Prostate gland (tissue), 2 donors: ENCODE results near the gene GAB2. TPM values are rescaled to one million over a fixed set of nuclear protein-coding genes. Genes with fewer than 3 reads are reported as not detected.

Experiments used
- DNase-seq: peaks from one replicate; pipeline ENCODE4 v3.0.0-alpha.2; 2019; ENCODE audit warnings: low spot score
- H3K27ac ChIP-seq, 2 donors: fragments of 200-600 bp; sonication (generic); 2 replicates each; pipeline ENCODE4 v1.5.1; 2017 to 2019
- H3K27me3 ChIP-seq: fragments of 200-600 bp; sonication (generic); replicated peaks from 2 replicates; pipeline ENCODE4 v1.5.1; 2019; ENCODE audit not compliant: insufficient read depth
- H3K36me3 ChIP-seq, 2 donors: fragments of 200-600 bp; sonication (generic); 1 replicate in 1 of 2; 2 replicates in 1 of 2; pipeline versions ENCODE4 v1.5.1 to v1.8.1; 2017 to 2019
- H3K4me1 ChIP-seq: fragments of 200-600 bp; sonication (generic); replicated peaks from 2 replicates; pipeline ENCODE4 v1.5.1; 2019
- H3K4me3 ChIP-seq, 2 donors: fragments of 200-600 bp; sonication (generic); 2 replicates each; pipeline ENCODE4 v1.5.1; 2017 to 2019
- H3K9me3 ChIP-seq: fragments of 200-600 bp; sonication (generic); 2 replicates; pipeline ENCODE4 v1.5.1; 2017
- POLR2A ChIP-seq: fragments of 450-650 bp; IDR thresholded peaks from one replicate; pipeline ENCODE4 v1.6.1; 2016; ENCODE audit warnings: antibody characterized with exemption, mild to moderate bottlenecking
- POLR2AphosphoS5 ChIP-seq: sonication (generic); formaldehyde crosslinking; IDR thresholded peaks from one replicate; pipeline ENCODE4 v1.6.1; 2017; ENCODE audit warnings: antibody characterized with exemption
- WGBS: methylation state at CpG from one replicate; pipeline ENCODE4 v1.1.5; 2018; 5-methylcytosine and 5-hydroxymethylcytosine counted together
- intact Hi-C: fragments of 100-400 bp; cut with DNase I; formaldehyde crosslinking; loops from one replicate; pipeline ENCODE4 v1.14.2; 2022
- total RNA-seq, 2 donors: library from RNA; depleted of rRNA; stranded (reverse); fragments of >200 nt; gene quantifications; one replicate each; pipeline ENCODE4 v1.1.0, GENCODE V29; 2016
- TF ChIP-seq, protein P1 (sequence below), 4 experiments: fragments of 200-600 bp in 2 of 4; fragments of 450-650 bp in 2 of 4; sonication (generic) in 2 of 4; IDR thresholded peaks; 1 replicate in 3 of 4; 2 replicates in 1 of 4; pipeline ENCODE4 v1.5.1; 2016 to 2019; ENCODE audit warnings: antibody characterized with exemption in 4 of 4, mild to moderate bottlenecking in 2 of 4, moderate library complexity in 2 of 4

GAB2 gene
- total RNA-seq, 2 donors from 2014 or later: 7.4 to 12.8 TPM

DNA sequence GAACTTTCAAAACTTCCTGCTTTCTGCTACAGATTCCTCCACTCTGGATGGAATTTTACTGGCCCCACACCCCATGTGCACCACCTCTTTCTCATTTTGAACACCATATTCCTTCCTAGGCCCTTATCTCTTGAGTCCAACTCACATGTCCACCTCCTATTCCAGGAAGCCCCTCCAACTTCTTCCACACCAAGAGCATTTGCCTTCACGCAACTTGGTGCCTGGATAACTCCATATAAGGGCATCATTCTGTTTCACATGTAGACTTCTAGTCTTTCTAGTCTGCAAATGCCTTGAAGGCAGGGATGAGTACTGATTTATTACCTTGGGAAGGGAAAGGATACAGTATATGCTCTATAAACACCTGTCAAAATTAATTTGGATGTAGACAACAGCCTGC lies 17.5 kb downstream of the GAB2 start:
- H3K4me3 ChIP-seq: no peak overlapping the region
- intact Hi-C loops: no loop called here
- WGBS: 78% methylated on average over 1 of the region's 1 CpG
- no peaks in the 10 kb centered on the region for H3K9me3 ChIP-seq
- H3K27ac ChIP-seq: no peak overlapping the region
- no peaks in the 10 kb centered on the region for H3K36me3 ChIP-seq
- DNase-seq: no peak
- TF ChIP-seq, protein P1, sequence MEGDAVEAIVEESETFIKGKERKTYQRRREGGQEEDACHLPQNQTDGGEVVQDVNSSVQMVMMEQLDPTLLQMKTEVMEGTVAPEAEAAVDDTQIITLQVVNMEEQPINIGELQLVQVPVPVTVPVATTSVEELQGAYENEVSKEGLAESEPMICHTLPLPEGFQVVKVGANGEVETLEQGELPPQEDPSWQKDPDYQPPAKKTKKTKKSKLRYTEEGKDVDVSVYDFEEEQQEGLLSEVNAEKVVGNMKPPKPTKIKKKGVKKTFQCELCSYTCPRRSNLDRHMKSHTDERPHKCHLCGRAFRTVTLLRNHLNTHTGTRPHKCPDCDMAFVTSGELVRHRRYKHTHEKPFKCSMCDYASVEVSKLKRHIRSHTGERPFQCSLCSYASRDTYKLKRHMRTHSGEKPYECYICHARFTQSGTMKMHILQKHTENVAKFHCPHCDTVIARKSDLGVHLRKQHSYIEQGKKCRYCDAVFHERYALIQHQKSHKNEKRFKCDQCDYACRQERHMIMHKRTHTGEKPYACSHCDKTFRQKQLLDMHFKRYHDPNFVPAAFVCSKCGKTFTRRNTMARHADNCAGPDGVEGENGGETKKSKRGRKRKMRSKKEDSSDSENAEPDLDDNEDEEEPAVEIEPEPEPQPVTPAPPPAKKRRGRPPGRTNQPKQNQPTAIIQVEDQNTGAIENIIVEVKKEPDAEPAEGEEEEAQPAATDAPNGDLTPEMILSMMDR (IDR thresholded peaks at IDR 0.05): no peak
- TF ChIP-seq POLR2AphosphoS5 (no peak), POLR2A (no peak)
- H3K27me3 ChIP-seq: no peaks in the 10 kb centered on the region
- H3K4me1 ChIP-seq: no peaks in the 10 kb centered on the region

- DNase-seq: no peak
- Histone ChIP-seq H3K36me3 (no peaks in the 10 kb centered on the region), H3K4me3 (no peak overlapping the region), H3K9me3 (no peaks in the 10 kb centered on the region), H3K27ac (no peak overlapping the region), H3K27me3 (no peaks in the 10 kb centered on the region), H3K4me1 (no peaks in the 10 kb centered on the region)
- WGBS: 74% methylated on average over 4 of the region's 4 CpGs
- no peak for TF ChIP-seq POLR2AphosphoS5
- TF ChIP-seq POLR2A: no peak
- TF ChIP-seq, protein P1 (IDR thresholded peaks at IDR 0.05): no peak
- intact Hi-C loops: no loop called here
Measured at GRCh38 chr11:78399136-78399535, 18.5 kb downstream of the GAB2 start.

- Histone ChIP-seq H3K27ac (no peak overlapping the region), H3K27me3 (no peaks in the 10 kb centered on the region), H3K4me3 (no peak overlapping the region), H3K4me1 (no peaks in the 10 kb centered on the region), H3K36me3 (no peaks in the 10 kb centered on the region), H3K9me3 (no peaks in the 10 kb centered on the region)
- WGBS: 79% methylated on average over 1 of the region's 1 CpG
- intact Hi-C loops: no loop called here
- TF ChIP-seq, protein P1 (IDR thresholded peaks at IDR 0.05): no peak
- no peak for DNase-seq
Measured at GRCh38 chr11:78398715-78399114, 18.9 kb downstream of the GAB2 start.

- no peak for DNase-seq
- H3K4me1 ChIP-seq: no peaks in the 10 kb centered on the region
- no peaks in the 10 kb centered on the region for H3K27me3 ChIP-seq
- no peaks in the 10 kb centered on the region for H3K9me3 ChIP-seq
- no peak for TF ChIP-seq POLR2A
- TF ChIP-seq POLR2AphosphoS5: no peak
- TF ChIP-seq, protein P1 (IDR thresholded peaks at IDR 0.05): no peak
- H3K36me3 ChIP-seq: no peaks in the 10 kb centered on the region
- no peak overlapping the region for H3K4me3 ChIP-seq
- 85% methylated on average over 3 of the region's 3 CpGs for WGBS
- H3K27ac ChIP-seq: no peak overlapping the region
- intact Hi-C loops: no loop called here
Measured at GRCh38 chr11:78397398-78397797, 20.2 kb downstream of the GAB2 start.

DNA sequence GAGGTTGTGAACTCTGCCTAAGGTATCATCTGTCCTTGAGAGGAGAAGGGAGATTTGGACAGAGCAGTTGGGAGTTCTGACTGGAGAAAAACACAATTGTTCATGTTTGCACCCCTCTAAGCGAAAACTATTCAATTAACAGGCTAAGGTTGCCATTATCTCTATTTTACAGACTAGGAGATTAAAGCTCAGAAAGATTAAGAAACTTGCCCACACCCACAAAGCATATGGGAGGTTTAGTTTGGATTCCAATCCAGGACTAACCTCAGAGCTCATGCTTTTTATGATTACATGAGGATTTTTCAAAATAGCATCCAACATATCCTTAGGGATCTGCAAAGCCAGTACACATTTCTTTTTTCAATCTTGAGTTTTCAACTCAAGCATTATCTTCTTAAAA lies 22.0 kb downstream of the GAB2 start:
- WGBS: 91% methylated on average over 1 of the region's 1 CpG
- H3K9me3 ChIP-seq: no peaks in the 10 kb centered on the region
- intact Hi-C loops: no loop called here
- no peaks in the 10 kb centered on the region for H3K36me3 ChIP-seq
- no peaks in the 10 kb centered on the region for H3K27me3 ChIP-seq
- TF ChIP-seq POLR2A: no peak
- no peak for DNase-seq
- no peak overlapping the region for H3K4me3 ChIP-seq
- H3K27ac ChIP-seq: no peak overlapping the region
- H3K4me1 ChIP-seq: no peaks in the 10 kb centered on the region
